Activated gamma-delta T cell (primary cell): ENCODE results near the gene MORC2.

Experiments
- DNase-seq: peaks from one replicate; lab custom pipeline; 2025; lab: John Stamatoyannopoulos, UW

MORC2 gene

GRCh38 chr22:30889268-30889995 is 79.1 kb downstream of the MORC2 start:
- no peak for DNase-seq

DNA sequence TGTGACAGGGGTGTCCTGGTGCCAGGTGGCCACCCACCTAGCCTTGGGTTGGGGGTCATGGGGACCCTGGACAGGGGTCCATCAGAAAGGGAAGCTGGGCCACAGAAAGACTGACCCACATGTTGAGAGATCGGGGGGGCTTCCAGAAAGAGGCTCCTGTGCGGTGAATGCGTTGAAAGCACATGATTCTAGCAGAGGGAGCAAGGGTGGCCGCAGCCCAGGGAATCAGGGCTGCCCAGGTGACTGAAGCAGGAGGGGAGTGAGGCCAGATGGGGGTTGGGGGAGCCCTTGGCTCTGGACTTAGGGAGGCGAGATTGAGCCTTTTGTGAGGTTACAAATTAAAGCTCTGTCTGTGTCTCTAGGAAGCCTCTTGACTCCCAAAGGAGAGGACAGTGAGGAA is 80.7 kb downstream of the MORC2 start:
- DNase-seq, result no peak

GRCh38 chr22:30887453-30887852 is 81.1 kb downstream of the MORC2 start:
- no peak for DNase-seq

DNA sequence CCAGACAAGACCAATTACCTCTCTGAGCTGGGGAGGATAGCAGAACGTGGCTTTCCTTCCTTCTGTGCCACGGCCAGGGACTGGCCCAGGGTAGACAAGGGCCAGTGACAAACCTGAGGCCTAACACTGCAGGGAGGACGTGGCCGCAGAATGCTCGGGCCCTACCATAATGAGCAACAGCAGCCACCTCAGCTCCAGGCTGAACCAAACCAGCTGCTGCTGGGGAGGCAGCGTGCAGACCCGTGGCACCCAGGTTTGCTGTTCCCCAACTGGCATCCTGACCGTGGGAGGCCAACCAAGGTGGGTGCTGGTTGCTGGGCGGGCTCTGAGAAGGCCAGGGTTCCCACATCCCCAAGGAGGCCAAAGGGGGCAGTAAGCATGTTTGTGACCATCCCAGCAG is 83.0 kb downstream of the MORC2 start:
- DNase-seq, result no peak

DNA sequence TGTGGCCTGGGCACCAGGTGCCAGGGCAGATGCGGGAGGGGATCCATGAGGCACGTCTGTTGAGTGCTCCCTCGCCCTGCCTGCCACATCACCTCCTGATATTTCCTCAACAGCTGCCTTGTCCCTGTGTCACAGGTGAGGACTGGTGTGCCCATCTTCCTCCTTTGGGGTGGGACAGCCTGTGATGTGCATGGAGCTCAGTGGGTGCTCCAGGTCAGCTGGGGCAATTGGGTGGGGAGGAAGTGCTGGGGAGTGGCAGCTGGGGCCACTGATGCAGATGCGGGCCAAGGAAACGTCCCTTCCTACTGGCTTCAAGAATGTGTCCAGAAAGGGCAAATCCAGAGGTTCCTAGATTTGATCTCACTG is 83.6 kb downstream of the MORC2 start:
- DNase-seq, result no peak

DNA sequence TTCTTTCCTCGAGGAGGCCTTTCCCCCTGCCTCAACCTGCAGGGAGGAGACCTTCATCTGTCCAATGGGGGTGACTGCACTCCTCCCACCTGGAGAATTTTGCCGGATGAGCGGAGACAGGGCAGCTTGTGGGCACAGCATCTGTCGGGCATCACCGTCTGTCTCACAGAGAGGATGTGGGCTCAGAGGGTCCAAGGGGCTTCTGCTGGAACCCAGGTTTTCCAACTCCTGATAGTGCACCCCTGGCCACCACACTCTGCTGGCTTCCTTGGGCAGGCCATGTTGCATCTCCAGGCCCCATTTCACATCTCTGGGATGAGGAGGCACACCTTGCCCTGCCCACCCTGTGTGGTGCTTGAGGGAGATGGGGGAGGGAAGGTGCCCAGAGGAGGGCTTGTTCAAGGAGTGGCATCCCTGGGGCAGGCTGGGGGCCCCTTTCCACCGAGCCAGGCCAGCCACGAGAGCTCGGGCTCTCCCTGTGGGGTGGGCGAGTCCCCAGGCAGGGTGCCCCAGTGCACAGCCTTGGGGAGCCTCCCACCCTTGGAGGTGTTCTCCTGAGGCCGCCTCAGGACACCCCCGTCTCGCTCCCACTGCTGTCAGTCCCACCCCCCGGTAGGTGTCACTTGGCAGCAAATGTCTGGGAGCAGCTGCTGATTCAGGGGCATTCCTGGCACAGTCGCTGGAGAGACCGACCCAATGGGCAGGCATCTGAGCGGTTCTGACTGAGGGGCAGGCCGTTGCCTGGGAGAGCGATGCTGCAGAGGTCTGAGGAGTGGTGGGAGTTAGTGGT is 84.2 kb downstream of the MORC2 start:
- DNase-seq, result no peak

GRCh38 chr22:30883586-30884145 is 84.9 kb downstream of the MORC2 start:
- no peak for DNase-seq

- no peak for DNase-seq
Measured at GRCh38 chr22:30882974-30883533, 85.5 kb downstream of the MORC2 start.

- no peak for DNase-seq
Measured at GRCh38 chr22:30882184-30882717, 86.3 kb downstream of the MORC2 start.

DNA sequence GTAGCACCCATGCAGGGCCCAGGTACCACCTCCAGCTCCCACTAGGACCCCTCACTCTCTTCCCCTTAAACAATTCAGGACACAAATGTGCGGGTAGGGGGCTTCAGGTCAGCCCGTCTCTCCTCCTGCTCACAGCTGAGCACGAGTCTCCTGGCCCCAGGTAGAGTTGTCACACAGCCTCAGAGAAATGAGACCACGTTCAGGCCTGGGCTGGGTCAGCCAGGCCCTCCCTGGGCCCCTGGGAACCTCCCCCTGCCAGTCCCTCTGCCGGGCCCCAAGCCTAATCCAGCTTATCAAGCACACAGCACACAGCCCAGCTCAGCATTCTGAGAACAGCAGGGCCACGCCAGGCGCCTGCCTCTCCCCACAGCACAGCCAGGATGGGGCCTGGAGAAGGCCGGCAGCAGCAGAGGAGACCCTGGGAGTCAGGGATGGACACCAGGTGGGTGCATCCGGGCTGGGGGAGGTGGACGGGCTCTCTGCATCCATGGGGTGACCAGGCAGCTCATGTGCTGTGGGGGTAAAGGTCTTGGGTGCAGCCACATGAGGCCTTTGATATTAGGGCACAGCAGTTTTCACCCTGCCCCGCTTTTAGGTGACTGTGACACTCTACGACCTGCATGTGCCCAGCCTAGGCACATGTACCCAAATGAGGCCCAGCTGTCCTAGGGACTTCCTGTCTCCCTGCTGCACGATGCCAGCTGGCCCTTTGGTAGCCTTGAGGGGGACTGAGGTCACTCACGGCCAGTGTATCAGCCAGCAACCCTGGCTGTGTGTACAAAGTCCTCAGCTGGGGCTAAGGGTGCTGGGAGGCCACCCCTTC is 87.0 kb downstream of the MORC2 start:
- DNase-seq, result no peak

DNA sequence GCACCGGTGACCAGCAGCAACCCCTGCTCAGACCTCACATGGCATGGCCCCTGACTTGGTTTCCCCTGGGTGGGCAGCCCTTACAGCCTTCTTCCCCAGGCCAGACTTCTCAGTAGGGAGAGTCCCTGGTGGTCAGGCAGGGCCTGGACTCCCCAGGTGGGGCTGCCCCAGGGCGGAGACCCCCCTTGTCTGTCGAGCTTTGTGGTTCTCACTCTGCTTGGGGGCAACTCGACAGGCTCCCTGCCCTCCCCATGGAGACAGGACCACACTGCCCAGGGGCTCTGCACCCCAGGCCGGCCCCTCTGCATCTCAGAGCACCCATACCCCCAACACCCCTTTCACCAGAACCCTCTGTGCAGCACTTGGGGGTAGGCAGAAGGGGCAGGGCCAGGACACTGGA is 87.7 kb downstream of the MORC2 start:
- DNase-seq, result no peak

DNA sequence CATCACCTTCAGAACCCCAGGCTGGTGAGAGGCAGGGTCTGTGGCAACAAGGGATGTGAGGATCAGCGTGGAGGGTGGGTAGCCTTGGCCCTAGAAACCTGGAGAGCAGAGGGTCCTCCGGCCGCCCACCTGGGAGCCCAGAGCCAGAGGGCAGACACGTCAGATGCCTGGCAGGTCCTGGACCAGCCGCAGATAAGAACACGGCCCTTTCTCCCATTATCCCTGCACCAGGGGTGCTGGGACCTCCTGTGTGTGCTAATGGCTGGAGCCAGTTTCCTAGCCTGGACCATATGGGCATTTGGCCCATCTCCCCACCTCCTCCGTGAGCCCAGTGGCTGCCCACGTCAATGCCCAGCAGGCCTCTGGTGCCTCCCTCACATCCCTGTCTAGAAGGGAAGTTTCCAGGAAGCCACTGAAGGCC is 88.4 kb downstream of the MORC2 start:
- no peak for DNase-seq

DNA sequence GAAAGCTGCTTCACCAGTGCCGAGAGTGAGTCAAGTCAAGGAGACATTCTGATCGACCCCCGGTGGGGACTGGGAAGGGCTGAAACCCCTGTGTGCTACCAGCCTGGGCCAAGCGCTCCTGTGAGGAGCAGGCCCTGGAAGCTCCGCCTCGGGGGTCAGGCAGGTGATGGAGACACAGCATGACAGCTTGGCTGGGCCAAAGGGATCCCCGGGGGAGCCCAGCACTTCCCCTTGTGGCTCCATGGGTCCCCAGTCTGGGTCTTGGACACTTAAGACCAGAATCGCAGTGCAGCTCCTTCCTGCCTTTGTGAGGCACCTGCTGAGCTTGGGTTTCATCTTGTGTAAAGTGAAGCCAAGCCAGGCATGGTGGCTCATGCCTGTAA is 89.2 kb downstream of the MORC2 start:
- DNase-seq, result no peak

DNA sequence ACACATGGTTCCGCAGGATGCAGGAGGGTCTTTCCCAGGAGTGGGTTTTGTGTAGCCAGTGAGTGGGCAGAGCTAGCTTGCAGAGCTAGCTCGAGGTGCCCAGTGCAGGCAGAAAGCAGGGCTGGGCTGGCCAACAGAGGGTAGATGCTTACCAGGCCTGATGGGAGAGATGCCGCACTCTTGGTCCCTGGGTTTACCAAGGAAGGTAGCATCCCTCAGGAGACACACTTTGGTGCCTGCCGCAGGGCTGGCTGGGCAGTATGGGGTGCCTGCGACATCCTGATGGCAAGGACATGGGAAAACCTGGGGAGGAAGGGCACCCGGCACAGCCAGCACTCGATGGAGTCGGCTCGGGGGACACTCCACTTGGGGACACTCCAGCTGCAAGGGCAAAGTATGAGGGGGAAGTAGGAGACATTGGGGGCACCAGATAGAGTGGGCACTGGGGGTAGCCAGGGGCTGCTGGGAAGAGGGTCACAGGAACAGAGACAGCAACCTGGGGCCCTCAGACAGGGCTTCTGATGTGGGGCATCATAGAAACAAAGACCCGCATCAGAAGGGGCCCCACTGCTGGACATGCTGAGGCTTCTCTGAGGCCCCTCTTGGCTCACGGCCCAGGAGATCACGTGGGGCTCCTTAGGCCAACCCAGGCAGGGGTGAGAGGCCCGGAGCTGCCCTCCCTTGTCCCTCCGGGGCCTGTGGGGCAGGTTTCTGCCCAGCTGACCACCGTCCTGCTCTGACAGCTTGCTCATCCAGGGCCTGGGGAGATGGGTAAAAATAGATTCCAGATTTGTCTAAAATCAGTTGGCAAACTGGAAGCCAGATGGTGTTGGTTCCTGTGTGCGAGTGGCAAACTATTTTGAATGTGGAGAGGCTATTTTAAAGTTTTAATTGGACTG is 89.8 kb downstream of the MORC2 start:
- DNase-seq, result no peak

DNA sequence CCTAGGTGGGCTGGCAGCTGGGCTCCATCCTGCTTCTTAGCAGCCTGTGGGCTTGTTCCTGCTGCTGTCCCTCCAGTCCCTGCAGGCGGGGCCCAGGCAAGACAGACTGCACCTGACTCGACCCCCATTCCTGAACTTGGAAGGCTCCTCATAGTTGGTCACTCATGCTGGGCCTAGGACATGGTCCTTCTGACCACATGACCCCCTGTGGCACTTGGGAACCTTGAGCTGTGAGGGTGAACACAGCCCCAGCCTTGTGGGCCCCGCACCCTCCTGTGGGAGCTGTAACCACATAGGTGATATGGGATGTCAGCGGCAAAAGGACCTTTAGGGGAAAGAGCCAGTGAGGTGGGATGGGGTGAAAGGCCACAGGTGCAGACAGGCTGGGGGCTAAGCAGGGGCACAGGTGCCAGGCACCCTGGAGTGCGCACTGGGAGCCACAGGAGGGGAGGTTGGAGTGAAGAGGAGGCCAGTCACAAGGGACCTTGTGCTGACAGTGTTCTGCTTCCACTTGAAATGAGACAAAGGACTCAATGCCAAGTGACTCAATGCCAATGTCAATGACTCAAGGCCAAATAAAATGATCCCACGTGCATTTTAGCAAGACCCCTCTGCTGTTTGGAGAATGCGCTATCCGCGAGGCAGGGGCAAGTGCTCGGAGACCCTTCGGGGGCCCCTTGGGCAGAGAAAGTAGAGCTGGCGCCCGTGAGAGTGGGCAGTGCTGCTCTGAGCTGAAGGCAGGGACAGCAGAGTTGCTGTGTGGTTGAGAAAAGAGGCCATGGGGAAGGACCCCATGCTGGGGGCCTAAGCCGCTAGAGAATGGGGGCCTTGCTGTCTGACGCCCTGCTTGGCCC is 90.7 kb downstream of the MORC2 start:
- no peak for DNase-seq

DNA sequence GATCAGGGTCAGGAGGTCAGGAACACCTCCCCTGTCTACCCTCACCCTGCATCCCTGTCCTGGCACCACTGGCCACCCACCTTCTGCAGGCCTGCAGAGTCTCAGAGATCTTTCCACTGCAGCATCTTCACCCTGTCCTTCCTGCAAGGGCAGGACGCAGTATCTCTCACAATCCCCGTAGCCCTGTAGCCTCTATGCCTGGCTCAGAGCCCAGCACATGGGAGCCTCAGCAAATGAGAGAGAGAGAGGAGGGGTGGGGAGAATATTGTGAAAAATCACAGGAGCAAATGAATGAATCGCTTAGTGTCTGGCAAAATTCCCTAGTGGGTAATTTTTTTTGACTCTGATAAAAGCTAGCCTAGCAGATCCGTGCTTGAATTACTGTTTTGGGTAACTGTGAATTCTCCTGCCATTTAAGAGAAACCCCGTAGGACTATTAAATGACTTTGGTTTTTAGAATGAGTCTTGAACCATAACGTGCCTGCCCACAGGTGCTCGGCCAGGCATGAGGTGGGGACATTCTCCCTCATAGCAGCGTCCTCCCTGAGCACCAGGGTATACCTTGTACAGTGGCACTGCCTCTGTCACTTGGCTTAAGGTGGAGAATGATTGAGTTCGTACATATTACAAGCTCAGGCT is 91.5 kb downstream of the MORC2 start:
- no peak for DNase-seq

DNA sequence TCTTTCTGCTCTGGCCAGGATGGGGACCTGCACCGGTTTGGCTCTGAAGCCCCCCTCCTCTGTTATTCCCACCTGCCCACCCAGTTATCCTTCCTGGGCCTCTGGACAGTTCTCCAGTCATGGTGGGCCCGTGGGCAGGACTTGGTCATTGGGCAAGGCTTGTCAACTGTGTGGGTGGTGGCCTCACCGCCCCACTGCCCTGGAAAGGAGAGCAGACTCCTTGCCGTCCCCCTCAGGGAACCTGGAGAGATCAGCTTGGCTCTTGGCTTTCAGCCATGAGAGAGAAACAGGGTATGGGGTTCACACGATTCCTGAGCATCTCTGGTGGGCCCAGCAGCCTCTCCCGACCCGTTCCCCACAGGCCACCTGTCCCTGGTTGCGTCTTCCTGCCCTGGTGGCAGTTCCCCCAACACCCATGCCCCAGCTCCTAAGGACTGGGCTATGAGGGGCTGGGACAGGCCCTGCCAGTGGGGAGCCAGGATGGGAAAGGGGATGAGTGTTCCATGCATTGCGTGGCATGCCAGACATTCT is 92.3 kb downstream of the MORC2 start:
- DNase-seq, result no peak

GRCh38 chr22:30875481-30876215 is 92.9 kb downstream of the MORC2 start:
- DNase-seq, result no peak
